Measurements from ENCODE around the gene RARG. TPM values are rescaled to one million over a fixed set of nuclear protein-coding genes. Genes with fewer than 3 reads are reported as not detected.

RARG gene
- total and polyA plus RNA-seq, 2 of the 8 experiments (the other 6 are each of a cell fraction or from before 2014, with no cell fraction given): 68.6 to 68.9 TPM

GRCh38 chr12:53223389-53224060 lies 8.5 kb downstream of the RARG start (continued):
- no peak for TF ChIP-seq SP4 (IDR thresholded peaks at IDR 0.05; ENCODE audit: low read length)
